GM12801 (cell line): ENCODE measurements around the gene PEX13.

Source experiments
- CTCF ChIP-seq: IDR thresholded peaks from one replicate; pipeline ENCODE4 v1.5.1; 2011; ENCODE audit warnings: control low read depth; ENCODE audit not compliant: insufficient read length; ENCODE audit errors: extremely low read depth

The PEX13 gene

GRCh38 chr2:60994131-60994530, 23.4 kb upstream of the PEX13 start:
- TF ChIP-seq CTCF, result no peak

GRCh38 chr2:60998628-60999545, 18.6 kb upstream of the PEX13 start:
- TF ChIP-seq CTCF, result no peak

- no peak for TF ChIP-seq CTCF
These were observed 11.8 kb upstream of the PEX13 start for GRCh38 chr2:61005736-61006135.

GRCh38 chr2:61006486-61007105, 10.9 kb upstream of the PEX13 start:
- no peak for TF ChIP-seq CTCF

- no peak for TF ChIP-seq CTCF
These were observed 8.2 kb upstream of the PEX13 start for GRCh38 chr2:61009355-61009754.

GRCh38 chr2:61011678-61012077, 5.8 kb upstream of the PEX13 start:
- TF ChIP-seq CTCF, result no peak

- TF ChIP-seq CTCF, result no peak
These were observed 4.1 kb upstream of the PEX13 start for GRCh38 chr2:61013382-61013781.
